HG03097 (cell line): ENCODE results near the gene CSNK1D.
"Not testable (repeated sequence)": the region's sequence is repeated elsewhere in the genome, so short reads cannot be mapped to it uniquely, and the experiment has no call there.

Experiments used
- ATAC-seq: cut with Tn5 transposase; IDR thresholded peaks from one replicate; pipeline ENCODE4 v1.9.1; 2021; ENCODE audit not compliant: unreplicated experiment, low FRiP score

Gene CSNK1D

DNA sequence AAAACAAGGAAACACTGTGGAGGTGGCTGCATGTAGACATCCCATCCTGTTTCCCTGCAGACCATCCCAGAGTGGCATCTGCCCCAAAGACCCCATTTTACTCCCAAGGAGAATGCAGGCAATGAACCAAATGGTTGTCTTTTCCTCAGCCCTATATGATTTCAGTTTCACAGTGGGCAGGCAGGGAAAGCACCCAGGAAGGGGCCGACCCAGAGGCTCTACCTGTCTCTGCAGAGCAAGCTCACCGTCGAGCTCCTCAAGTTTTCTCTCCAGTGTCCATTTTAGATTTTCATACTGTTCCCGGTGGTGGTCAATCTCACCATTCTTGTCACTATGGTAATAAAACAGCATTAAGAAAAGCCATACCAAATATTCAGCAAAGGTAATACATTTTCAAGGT is 75.4 kb downstream of the CSNK1D start:
- no peak for ATAC-seq

DNA sequence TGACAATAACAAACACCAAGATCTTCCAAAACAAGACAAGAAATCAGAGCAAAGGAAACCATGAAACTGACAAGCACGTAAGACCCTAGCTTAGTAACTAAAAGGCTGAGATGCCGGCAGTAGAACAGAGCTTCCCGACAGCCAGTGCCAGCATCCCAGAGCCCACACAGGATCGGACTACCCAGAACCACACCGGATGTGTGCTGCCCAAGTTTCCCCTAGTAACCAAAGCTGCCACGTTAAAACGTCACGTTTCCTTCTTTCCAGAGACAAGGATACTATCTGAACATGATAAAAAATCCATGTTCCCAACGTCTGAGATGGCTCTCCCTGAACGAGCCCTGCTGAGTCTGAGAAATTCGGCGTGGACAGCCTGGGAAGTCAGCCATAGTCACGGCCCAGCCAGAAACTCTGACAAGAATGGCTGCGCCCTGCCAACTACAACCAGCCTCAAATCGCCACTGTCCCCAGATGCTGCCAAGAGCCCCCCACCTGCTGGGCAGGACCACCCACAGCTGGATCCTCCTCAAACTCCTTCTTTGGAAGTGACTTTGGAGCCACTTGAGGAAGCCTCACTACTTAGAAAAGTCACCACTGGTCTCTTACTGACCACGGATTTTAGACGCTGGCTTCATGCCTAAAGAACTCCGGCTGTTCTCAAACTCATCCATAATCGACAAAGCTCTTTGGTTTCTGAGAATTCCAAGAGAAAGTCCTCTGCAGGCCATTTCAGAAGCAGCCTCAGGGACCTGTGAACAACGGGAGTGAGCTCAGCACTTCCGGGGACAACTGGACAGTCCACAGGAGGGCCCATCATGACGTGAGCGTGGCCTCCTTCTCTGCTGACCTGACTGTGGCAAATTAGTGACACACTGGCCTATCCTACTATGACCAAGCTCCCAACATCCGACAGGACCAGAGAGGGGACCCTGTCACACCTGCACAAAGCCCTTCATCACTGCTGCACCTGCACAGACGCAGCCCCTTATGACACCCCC is 77.5 kb downstream of the CSNK1D start:
- no peak for ATAC-seq

DNA sequence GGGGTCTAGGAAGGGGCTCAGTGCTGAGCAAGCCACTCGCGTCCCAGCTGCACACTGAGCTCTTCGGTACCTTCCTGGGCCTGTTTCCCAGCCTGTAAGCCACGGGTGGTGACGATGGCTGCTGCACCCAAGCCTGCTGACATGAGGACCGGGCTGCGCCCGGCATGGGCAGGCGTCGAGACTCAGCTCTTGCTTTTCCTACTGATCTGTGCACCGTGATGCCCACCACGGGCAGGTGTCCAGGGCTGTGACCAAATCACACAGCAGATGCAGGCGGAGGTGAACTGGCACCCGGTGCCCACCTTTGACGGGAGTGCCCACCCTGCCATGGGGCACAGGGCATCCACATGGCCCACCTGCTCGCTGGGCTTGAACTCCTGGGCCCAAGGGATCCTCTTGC is 78.7 kb downstream of the CSNK1D start:
- ATAC-seq: no peak

DNA sequence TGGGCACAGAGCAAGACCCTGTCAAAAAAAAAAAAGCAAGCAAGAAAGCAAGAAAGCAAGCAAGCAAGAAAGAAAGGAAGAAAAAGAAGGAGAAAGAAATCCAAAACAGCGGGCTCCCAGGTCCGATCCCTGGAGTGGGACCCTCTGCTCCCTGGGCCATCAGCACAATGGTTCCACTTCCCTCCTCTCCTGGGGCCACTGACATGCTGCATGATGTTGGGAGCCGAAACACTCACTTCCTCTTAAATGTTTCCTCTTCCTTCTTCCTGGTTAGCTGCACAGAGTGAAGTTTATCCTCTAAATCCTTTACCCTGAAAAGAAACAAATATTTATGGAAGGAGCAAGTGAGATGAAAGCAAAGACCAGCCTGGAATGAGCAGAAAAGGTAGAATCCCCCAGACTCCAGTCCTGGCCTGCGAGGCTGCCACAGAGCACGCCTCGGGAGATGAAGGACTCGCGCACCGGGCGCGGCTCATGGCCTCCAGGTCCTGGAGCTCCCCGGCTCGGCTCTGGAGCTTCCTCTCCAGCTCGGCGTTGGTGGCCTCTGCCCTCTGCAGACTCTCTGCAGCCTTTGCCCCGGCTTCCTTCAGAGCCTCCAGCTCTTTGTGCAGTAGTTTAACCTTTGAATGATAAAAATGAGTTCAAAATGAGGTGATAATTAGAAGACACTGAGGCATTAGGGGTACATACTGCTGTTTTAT is 79.8 kb downstream of the CSNK1D start:
- ATAC-seq: no peak

DNA sequence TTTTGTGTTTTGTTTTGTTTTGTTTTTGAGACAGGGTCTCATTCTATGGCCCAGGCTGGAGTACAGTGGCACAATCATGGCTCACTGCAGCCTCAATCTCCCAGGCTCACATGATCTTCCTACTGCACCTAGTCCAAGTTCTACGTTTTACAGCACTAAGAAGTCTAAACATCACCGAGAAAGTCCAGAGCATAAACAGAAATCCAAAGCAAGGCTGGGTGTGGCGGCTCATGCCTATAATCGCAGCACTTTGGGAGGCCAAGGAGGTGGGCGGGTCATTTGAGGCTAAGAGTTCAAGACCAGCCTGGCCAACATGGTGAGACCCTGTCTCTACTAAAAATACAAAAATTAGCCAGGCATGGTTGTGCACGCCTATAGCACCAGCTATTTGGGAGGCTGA is 80.5 kb downstream of the CSNK1D start:
- not testable (repeated sequence) for ATAC-seq
